Right kidney (tissue), 1 donor: Measurements from ENCODE around the gene CEACAM5.
"Not testable (repeated sequence)": the region's sequence is repeated elsewhere in the genome, so short reads cannot be mapped to it uniquely, and the experiment has no call there.

ENCODE experiments used
- DNase-seq: peaks from one replicate; pipeline ENCODE4 v3.0.0-alpha.2; 2016

Gene CEACAM5

DNA sequence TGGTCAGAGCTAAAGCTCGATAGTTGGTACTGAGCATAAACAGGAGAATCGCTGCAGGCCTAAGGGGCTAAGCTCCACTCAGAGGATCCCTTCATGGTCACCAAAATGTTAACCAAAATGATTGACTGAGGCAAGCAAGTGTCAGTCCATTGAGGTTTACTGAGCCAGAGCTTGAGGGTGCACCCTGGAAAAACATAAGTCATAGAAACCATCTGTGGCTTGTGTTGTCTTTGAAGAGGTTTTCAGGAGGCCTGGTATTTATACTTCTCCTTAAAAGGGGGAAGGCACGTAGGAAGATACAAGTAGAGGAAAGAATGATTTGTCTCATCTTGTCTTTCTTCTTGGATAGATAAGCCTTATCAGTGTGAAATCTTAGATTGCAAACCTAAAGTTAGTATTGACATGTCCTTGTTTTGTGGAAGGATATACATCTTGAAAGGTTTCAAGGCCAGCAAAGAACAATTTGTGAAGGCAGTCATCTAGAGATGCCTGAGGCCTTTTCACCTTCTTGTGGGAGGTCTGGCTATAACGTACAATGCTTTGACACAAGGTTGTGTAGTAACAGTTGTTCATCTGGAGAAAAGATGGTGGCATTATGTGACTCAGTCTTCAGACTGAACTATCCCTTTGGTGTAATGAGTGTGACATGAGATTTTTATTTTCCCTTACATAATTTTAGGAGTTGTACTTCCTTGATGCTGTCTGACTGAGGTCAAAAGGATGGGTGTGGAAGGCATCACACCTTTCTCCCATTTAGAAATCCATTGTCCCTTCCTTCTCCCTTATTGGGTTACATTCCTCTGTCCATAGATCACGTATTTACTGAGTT, 32.2 kb downstream of the CEACAM5 start:
- no peak for DNase-seq

GRCh38 chr19:41741244-41741554, 32.8 kb downstream of the CEACAM5 start:
- no peak for DNase-seq

DNA sequence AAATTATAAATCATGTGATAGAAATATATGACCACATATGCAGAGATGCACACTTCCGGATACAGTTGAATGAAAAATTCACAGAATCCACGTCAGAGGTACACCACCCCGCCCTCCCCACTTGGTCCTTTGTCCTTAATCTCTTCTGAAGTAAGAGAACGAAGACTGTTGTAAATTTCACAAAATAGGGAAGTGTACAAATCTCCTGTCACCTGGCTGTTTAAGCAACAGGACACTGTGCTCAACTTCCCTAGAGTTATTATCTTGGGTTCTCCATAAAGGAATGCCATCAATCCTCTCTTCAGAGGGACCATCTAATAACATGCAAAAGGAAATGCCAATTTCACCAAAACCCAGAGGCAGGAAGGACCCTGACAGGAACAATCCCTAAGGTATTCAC, 36.4 kb downstream of the CEACAM5 start:
- DNase-seq, result no peak

- no peak for DNase-seq
Measured at GRCh38 chr19:41745756-41746155, 37.3 kb downstream of the CEACAM5 start.

- no peak for DNase-seq
Measured at GRCh38 chr19:41746593-41747227, 38.3 kb downstream of the CEACAM5 start.

DNA sequence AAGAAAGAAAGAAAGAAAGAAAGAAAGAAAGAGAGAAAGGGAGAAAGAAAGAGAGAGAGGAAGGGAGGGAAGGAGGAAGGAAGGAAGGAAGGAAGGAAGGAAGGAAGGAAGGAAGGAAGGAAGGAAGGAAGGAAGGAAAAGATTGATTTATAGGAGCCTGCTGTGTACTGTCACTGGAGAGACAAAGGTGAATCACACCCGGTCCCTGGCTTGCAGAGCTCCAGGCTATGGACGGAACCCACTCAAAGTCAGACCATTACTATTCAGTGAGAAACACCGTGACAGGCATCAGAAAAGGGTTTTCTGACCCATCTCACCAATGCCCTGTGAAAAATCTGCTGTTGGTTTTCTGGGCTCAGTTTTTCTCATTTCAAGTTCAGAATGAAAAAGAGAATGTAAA, 39.6 kb downstream of the CEACAM5 start:
- no peak for DNase-seq

GRCh38 chr19:41750248-41751134, 42.1 kb downstream of the CEACAM5 start:
- DNase-seq, result not testable (repeated sequence)

- DNase-seq, result no peak
Measured at GRCh38 chr19:41753159-41753558, 44.7 kb downstream of the CEACAM5 start.

DNA sequence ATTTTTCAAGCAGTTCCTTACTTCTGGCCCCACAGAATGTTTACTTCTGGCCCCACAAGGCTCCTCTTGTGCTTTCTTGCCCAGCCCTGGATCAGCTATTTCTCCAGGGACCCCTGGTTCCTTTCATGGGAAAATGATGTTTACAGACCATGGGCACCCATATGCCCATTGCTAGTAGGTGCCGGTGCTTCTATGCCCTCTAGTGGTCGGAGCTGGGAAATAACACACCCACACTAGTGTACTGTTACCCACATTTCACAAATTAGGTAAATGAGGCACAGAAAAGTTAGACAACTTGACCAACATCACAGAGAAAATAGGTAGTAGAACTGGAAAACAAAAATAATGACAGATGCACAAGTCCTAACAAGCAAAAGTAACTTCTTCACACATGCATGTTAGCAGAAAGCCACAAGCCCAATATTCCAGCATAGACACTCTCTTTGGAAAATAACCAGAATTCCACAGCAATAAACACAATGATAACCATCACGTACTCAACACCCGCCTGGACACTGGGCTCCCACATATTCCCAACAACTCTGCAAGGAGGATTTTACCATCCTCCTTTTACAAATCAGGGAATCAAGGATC, 45.6 kb downstream of the CEACAM5 start:
- no peak for DNase-seq

- DNase-seq, result no peak
Measured at GRCh38 chr19:41755328-41755913, 47.0 kb downstream of the CEACAM5 start, which contains the start of gene CEACAM6. Gene CEACAM6 (plus strand): TSS chr19:41755530. CDS start chr19:41755639, 109 bp downstream.

DNA sequence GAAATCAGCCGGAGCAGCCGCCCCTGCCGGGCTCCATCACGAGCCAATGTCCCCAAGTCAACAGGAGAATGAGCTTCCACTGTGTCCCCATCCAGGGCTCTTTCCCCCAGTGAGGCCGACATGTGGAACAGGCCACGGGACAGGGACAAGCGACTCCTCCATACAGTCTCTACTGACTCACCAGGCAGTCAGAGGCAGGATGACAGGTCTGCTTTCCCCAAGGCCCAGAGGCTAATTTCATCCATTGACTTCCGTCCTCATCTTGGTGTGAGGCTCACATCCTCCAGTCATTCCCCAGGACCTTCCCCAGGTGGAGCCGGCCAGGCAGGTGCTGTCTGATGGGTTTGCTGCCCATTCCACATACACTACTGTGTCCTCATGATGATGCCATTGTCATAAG, 50.4 kb downstream of the CEACAM5 start:
- no peak for DNase-seq

GRCh38 chr19:41767115-41767514, 58.7 kb downstream of the CEACAM5 start:
- no peak for DNase-seq

GRCh38 chr19:41768105-41768504, 59.7 kb downstream of the CEACAM5 start:
- not testable (repeated sequence) for DNase-seq

- no peak for DNase-seq
Measured at GRCh38 chr19:41769608-41770007, 61.2 kb downstream of the CEACAM5 start.

DNA sequence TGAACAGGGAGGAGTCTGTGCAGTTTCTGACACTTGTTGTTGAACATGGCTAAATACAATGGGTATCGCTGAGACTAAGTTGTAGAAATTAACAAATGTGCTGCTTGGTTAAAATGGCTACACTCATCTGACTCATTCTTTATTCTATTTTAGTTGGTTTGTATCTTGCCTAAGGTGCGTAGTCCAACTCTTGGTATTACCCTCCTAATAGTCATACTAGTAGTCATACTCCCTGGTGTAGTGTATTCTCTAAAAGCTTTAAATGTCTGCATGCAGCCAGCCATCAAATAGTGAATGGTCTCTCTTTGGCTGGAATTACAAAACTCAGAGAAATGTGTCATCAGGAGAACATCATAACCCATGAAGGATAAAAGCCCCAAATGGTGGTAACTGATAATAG, 63.0 kb downstream of the CEACAM5 start:
- no peak for DNase-seq

GRCh38 chr19:41774515-41774980, 66.1 kb downstream of the CEACAM5 start:
- DNase-seq, result no peak

DNA sequence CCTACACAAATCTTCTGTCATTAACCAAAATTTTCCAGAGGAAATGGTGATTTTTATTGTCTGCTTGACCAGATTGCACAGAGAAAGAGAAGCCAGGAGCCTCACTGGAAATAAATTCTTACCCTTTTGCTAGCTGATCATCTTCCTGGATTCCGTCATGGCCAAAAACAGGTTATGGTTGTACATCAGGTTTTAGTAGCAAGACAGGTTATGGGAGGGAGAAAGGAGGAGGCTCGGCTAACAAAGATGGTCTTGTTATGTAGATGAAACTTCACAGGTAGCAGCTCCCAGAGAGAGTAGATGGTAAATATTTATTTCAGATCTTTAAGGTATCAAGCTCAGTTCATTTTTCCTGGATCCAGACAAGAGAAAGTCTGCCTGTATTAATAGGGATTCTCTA, 68.3 kb downstream of the CEACAM5 start:
- DNase-seq, result no peak
